Tibial nerve (tissue), 4 donors: Measurements from ENCODE around the gene AVPR1B. TPM values are rescaled to one million over a fixed set of nuclear protein-coding genes. Genes with fewer than 3 reads are reported as not detected.

Source experiments
- DNase-seq, 2 donors: peaks; one replicate each; pipeline ENCODE4 v3.0.0-alpha.2; 2019; ENCODE audit warnings: low spot score in 2 of 2
- H3K27ac ChIP-seq, 4 donors: fragments of 200-600 bp; sonication (generic) in 3 of 4; one replicate each; pipeline ENCODE4 v1.5.1; 2017 to 2019; ENCODE audit warnings: mild to moderate bottlenecking in 1 of 4
- H3K27me3 ChIP-seq, 2 donors: fragments of 200-600 bp; sonication (generic) in 1 of 2; one replicate each; pipeline versions ENCODE4 v1.5.1 to v1.6.0; 2017 to 2019
- H3K36me3 ChIP-seq, 3 donors: fragments of 200-600 bp; sonication (generic); one replicate each; pipeline ENCODE4 v1.5.1; 2018 to 2019
- H3K4me1 ChIP-seq, 4 donors: fragments of 200-600 bp; sonication (generic) in 3 of 4; one replicate each; pipeline ENCODE4 v1.5.1; 2017 to 2019
- H3K4me3 ChIP-seq, 4 donors: fragments of 200-600 bp; sonication (generic) in 3 of 4; one replicate each; pipeline ENCODE4 v1.5.1; 2017 to 2019; ENCODE audit warnings: mild to moderate bottlenecking in 1 of 4, moderate library complexity in 1 of 4
- H3K9me3 ChIP-seq, 4 donors: fragments of 200-600 bp; sonication (generic) in 3 of 4; one replicate each; pipeline ENCODE4 v1.5.1; 2017 to 2019
- EP300 ChIP-seq, 2 donors: sonication (generic); formaldehyde crosslinking; IDR thresholded peaks; one replicate each; pipeline ENCODE4 v1.6.1; 2017; ENCODE audit warnings: antibody characterized with exemption in 2 of 2, mild to moderate bottlenecking in 1 of 2
- POLR2A ChIP-seq, 2 donors: fragments of 450-650 bp; IDR thresholded peaks; one replicate each; pipeline ENCODE4 v1.6.1; 2017; ENCODE audit warnings: antibody characterized with exemption in 2 of 2, mild to moderate bottlenecking in 2 of 2, moderate library complexity in 2 of 2
- WGBS, 2 donors: methylation state at CpG; one replicate each; pipeline ENCODE4 v1.1.5; 2018; 5-methylcytosine and 5-hydroxymethylcytosine counted together
- total RNA-seq, 4 donors: library from RNA; depleted of rRNA; stranded (reverse); fragments of >200 nt; gene quantifications; one replicate each; pipeline ENCODE4 v1.1.0, GENCODE V29; 2016
- TF ChIP-seq, protein P1 (sequence below), 5 experiments: fragments of 200-600 bp in 3 of 5; fragments of 450-650 bp in 2 of 5; sonication (generic) in 3 of 5; IDR thresholded peaks; one replicate each; pipeline ENCODE4 v1.5.1; 2016 to 2019; ENCODE audit warnings: antibody characterized with exemption in 5 of 5, mild to moderate bottlenecking in 3 of 5, moderate library complexity in 2 of 5

AVPR1B gene
- total RNA-seq, 4 donors from 2014 or later = not detected

DNA sequence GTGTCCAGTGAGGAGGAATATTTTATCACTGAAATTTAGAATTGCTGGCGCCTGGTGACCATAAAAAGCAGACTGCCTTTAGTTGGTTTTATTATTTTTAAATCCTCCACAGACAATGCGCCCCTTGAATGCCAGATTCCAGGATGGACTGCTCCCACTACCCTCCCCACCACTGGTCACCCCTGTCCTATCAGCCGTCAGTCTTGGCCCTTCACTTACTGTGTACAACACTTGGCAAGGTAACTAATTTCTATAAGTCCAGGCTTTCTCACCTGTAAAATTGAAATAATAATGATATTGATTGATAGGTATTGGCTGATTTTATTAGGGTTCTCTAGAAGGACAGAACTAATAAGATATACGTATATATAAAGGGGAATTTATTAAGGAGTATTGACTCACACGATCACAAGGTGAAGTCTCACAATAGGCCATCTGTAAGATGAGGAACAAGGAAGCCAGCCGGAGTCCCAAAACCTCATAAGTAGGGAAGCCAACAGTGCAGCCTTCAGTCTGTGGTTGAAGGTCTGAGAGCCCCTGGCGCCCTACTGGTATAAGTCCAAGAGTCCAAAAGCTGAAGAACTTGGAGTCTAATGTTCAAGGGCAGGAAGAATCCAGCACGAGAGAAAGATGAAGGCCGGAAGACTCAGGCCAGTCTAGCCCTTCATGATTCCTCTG, 46.4 kb downstream of the AVPR1B start:
- H3K36me3 ChIP-seq = no peaks in the 10 kb centered on the region
- H3K9me3 ChIP-seq = no peaks in the 10 kb centered on the region
- WGBS, 2 donors = 78 to 86% methylated on average over 9 of the region's 9 CpGs
- no peak overlapping the region for H3K4me3 ChIP-seq
- no peak overlapping the region for H3K27ac ChIP-seq
- H3K4me1 ChIP-seq = peaks cover 0 to 5% (median 0%) of the 10 kb centered on the region in 4 donors
- no peaks in the 10 kb centered on the region for H3K27me3 ChIP-seq
- TF ChIP-seq POLR2A (IDR thresholded peaks at IDR 0.05) (no peak), EP300 (IDR thresholded peaks at IDR 0.05) (no peak)
- TF ChIP-seq, protein P1, sequence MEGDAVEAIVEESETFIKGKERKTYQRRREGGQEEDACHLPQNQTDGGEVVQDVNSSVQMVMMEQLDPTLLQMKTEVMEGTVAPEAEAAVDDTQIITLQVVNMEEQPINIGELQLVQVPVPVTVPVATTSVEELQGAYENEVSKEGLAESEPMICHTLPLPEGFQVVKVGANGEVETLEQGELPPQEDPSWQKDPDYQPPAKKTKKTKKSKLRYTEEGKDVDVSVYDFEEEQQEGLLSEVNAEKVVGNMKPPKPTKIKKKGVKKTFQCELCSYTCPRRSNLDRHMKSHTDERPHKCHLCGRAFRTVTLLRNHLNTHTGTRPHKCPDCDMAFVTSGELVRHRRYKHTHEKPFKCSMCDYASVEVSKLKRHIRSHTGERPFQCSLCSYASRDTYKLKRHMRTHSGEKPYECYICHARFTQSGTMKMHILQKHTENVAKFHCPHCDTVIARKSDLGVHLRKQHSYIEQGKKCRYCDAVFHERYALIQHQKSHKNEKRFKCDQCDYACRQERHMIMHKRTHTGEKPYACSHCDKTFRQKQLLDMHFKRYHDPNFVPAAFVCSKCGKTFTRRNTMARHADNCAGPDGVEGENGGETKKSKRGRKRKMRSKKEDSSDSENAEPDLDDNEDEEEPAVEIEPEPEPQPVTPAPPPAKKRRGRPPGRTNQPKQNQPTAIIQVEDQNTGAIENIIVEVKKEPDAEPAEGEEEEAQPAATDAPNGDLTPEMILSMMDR (IDR thresholded peaks at IDR 0.05) = no peak
- no peak for DNase-seq

DNA sequence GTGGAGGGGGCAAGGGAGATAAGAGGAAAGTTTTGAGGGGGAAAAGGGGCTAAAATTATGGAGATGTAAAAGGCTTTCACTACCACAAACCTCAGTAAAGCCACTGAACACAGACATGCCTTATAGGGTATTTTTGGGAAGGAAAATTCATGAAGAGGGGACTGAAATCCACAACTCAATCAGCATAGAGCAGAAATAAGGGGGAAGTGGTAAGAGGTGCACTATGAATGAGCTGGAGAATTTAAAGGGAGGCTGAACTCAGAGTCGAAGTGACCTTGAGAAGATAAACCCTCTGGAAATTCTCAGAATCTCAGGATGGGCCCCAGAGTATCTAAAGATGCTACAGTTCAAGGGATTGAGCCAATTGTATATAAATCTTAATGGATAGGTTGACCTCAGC, 48.9 kb downstream of the AVPR1B start:
- DNase-seq = no peak
- TF ChIP-seq POLR2A (IDR thresholded peaks at IDR 0.05) (no peak), EP300 (IDR thresholded peaks at IDR 0.05) (no peak)
- TF ChIP-seq, protein P1 (IDR thresholded peaks at IDR 0.05) = no peak
- peaks cover 0 to 5% (median 0%) of the 10 kb centered on the region in 4 donors for H3K4me1 ChIP-seq
- WGBS, 2 donors = 51 to 77% methylated on average over 1 of the region's 1 CpG
- no peaks in the 10 kb centered on the region for H3K36me3 ChIP-seq
- no peaks in the 10 kb centered on the region for H3K9me3 ChIP-seq
- H3K27ac ChIP-seq = no peak overlapping the region
- no peak overlapping the region for H3K4me3 ChIP-seq
- H3K27me3 ChIP-seq = no peaks in the 10 kb centered on the region

DNA sequence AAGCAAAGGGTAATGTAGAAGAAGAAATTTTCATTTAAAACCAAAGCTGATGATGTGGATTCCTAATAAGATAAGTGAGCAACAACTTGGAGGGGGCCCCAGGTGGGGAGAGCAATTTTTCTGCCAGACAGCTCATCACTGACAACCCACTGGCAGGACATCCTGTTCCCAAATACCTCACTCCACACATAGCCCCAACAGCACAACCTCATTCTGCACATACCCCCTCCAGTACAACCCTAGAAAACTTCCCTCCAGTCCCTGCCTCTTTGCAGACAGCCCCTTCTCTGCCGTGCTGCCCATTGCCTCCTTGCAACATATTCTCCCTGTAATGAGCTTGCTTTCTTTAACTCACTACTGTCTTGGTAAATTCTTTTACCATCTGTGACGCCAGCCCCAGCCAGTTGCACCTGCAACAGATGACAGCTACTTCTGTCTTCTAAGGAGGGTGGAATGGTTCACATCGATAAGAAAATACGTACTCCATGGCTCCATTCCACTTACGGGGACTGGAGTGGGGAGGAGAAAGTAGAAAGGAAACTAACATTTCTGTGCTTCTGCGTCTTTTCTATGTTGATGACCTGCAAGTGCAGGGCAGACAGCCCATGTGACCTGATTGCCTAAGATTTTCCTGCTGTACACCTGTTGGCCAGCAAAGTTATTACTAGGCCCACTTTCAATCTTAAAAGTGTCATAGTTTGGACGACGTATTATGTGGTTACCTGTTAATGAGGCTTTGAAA, 49.5 kb downstream of the AVPR1B start:
- Histone ChIP-seq H3K27ac (no peak overlapping the region), H3K27me3 (no peaks in the 10 kb centered on the region), H3K4me1 (peaks cover 0 to 5% (median 0%) of the 10 kb centered on the region in 4 donors), H3K4me3 (no peak overlapping the region), H3K9me3 (no peaks in the 10 kb centered on the region), H3K36me3 (no peaks in the 10 kb centered on the region)
- no peak for DNase-seq
- 59 to 70% methylated on average over 8 of the region's 8 CpGs for WGBS, 2 donors
- TF ChIP-seq POLR2A (IDR thresholded peaks at IDR 0.05) = no peak
- TF ChIP-seq EP300 (IDR thresholded peaks at IDR 0.05) = no peak
- TF ChIP-seq, protein P1 (IDR thresholded peaks at IDR 0.05) = no peak

DNA sequence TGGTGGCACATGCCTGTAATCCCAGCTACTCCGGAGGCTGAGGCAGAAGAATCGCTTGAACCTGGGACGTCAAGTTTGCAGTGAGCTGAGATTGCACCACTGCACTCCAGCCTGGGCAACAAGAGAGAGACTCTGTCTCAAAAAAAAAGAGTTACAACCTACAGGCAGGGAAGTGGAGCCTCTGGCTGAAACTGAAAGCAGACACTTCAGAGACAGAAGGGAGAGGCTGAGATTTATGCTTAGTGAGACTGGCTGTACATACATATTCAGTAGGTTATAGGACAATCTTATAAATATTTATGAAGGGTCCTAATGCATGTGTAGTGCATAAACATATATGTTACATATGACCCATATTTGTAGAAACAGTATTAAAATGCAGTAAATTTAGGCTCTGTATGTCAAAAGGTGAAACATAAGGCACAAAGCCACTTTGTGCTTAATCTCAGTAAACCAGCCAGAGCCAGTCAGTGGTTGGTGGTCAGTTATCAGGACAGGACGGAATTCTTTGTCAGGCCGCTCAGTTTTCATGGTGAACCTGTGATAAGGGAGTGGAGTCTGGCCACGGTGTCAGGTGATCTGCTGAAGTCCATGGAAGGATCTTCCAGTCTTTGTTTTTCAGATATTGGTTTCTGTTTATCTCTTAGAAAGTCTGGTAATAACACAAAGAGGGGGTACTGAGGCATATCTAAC, 50.6 kb downstream of the AVPR1B start:
- Histone ChIP-seq H3K27ac (no peak overlapping the region), H3K4me3 (no peak overlapping the region), H3K4me1 (peaks cover 0 to 5% (median 0%) of the 10 kb centered on the region in 4 donors), H3K27me3 (no peaks in the 10 kb centered on the region), H3K36me3 (no peaks in the 10 kb centered on the region), H3K9me3 (no peaks in the 10 kb centered on the region)
- WGBS, 2 donors = 61 to 76% methylated on average over 5 to 6 of the region's 6 CpGs
- no peak for TF ChIP-seq POLR2A (IDR thresholded peaks at IDR 0.05)
- no peak for TF ChIP-seq EP300 (IDR thresholded peaks at IDR 0.05)
- TF ChIP-seq, protein P1 (IDR thresholded peaks at IDR 0.05) = no peak
- DNase-seq = no peak
